K562 (cell line): ENCODE data around the gene ELF2. TPM values are rescaled to one million over a fixed set of nuclear protein-coding genes. Genes with fewer than 3 reads are reported as not detected.
A peak's percentile ranks its signal among the peaks of the same experiment; 100 is the strongest.

Source experiments
- CCNT2 ChIP-seq: IDR thresholded peaks from 2 replicates; pipeline ENCODE4 v1.6.1; 2011; ENCODE audit warnings: borderline replicate concordance, low read depth, mild to moderate bottlenecking, moderate library complexity, mixed read lengths, low read length; ENCODE audit not compliant: insufficient read length; ENCODE audit errors: extremely low read depth
- COPS2 ChIP-seq: fragments of 450-650 bp; conservative IDR thresholded peaks from 2 replicates; pipeline ENCODE4 v1.6.1; 2016; ENCODE audit warnings: mild to moderate bottlenecking, moderate library complexity
- FOXA3 ChIP-seq, 2 experiments: fragments of 450-650 bp in 1 of 2; sonication (generic) in 1 of 2; formaldehyde crosslinking; IDR thresholded peaks in 1 of 2; conservative IDR thresholded peaks in 1 of 2; 2 replicates each; pipeline versions ENCODE4 v1.4.0 to v1.8.0; 2020 to 2022; ENCODE audit warnings: mild to moderate bottlenecking in 2 of 2, missing genetic modification reagents in 1 of 2
- FOXM1 ChIP-seq, 2 experiments: fragments of 450-650 bp in 1 of 2; sonication (generic) in 1 of 2; formaldehyde crosslinking in 1 of 2; IDR thresholded peaks; 2 replicates each; pipeline versions ENCODE4 v1.6.1 to v1.9.0; 2017 to 2022; ENCODE audit warnings: low read depth in 2 of 2, mild to moderate bottlenecking in 2 of 2, missing genetic modification reagents in 1 of 2, moderate library complexity in 1 of 2
- GTF2A2 ChIP-seq: IDR thresholded peaks from 2 replicates; pipeline ENCODE4 v1.6.1; 2016; ENCODE audit warnings: mild to moderate bottlenecking, missing genetic modification characterization, missing compliant biosample characterization
- HNRNPLL ChIP-seq: fragments of 200-400 bp; formaldehyde crosslinking; IDR thresholded peaks from 2 replicates; pipeline ENCODE4 v1.6.1; 2017; ENCODE audit warnings: low read length, low read depth, mild to moderate bottlenecking; ENCODE audit not compliant: poor library complexity, severe bottlenecking
- MAFG ChIP-seq: fragments of 450-650 bp; conservative IDR thresholded peaks from 2 replicates; pipeline ENCODE4 v1.6.1; 2016; ENCODE audit warnings: missing genetic modification characterization, missing compliant biosample characterization
- MBD1 ChIP-seq: fragments of 250-450 bp; sonication (Bioruptor Pico); IDR thresholded peaks from 2 replicates; pipeline ENCODE4 v1.8.0; 2022; ENCODE audit warnings: inconsistent platforms
- MTF1 ChIP-seq: fragments of 250-450 bp; sonication (Bioruptor Pico); IDR thresholded peaks from 2 replicates; pipeline ENCODE4 v1.9.0; 2021; ENCODE audit warnings: moderate library complexity, mild to moderate bottlenecking, inconsistent platforms, borderline replicate concordance
- SMARCE1 ChIP-seq: fragments of 450-650 bp; IDR thresholded peaks from 2 replicates; pipeline ENCODE4 v1.7.1; 2016; ENCODE audit warnings: mild to moderate bottlenecking
- ZC3H4 ChIP-seq: sonication (generic); formaldehyde crosslinking; IDR thresholded peaks from 2 replicates; pipeline ENCODE4 v1.9.0; 2021; ENCODE audit warnings: missing genetic modification reagents, borderline replicate concordance
- ZHX1 ChIP-seq: fragments of 150-350 bp; conservative IDR thresholded peaks from 2 replicates; pipeline ENCODE4 v1.6.1; 2014; ENCODE audit warnings: low read length
- ZNF263 ChIP-seq: sonication (generic); formaldehyde crosslinking; IDR thresholded peaks from 2 replicates; pipeline ENCODE4 v1.8.0; 2022; ENCODE audit warnings: mild to moderate bottlenecking, missing genetic modification reagents, borderline replicate concordance
- ZNF644 ChIP-seq: fragments of 200-800 bp; sonication (Bioruptor generic); IDR thresholded peaks from 2 replicates; pipeline ENCODE4 v1.6.1; 2016; ENCODE audit warnings: low read depth, missing genetic modification characterization, missing compliant biosample characterization
- polyA plus RNA-seq, 8 experiments: library from polyadenylated mRNA; depleted of rRNA in 4 of 8; stranded (reverse) in 5 of 8; unstranded in 3 of 8; fragments of >200 nt; fragmentation: Nextera tagmentation in 2 of 8; fragmentation: Illumina TruSeq in 1 of 8; extraction: Ambion mirVana in 2 of 8; extraction: Trizol in 1 of 8; gene quantifications; 2 replicates each; pipeline versions ENCODE4 v1.2.1 to v1.2.3, GENCODE V29; 2011 to 2014; ENCODE audit warnings: inconsistent platforms in 1 of 8, missing spikeins in 1 of 8
- total RNA-seq, 7 experiments: library from RNA; depleted of rRNA in 6 of 7; stranded (reverse); fragments of >200 nt in 6 of 7; fragmentation: Illumina TruSeq in 2 of 7; extraction: Trizol in 2 of 7; gene quantifications; 2 replicates each; pipeline versions ENCODE4 v1.2.1 to v1.2.3, GENCODE V29; 2011 to 2021; ENCODE audit warnings: low replicate concordance in 1 of 7
- TF ChIP-seq, protein P1 (sequence below): fragments of 450-650 bp; IDR thresholded peaks from 2 replicates; pipeline ENCODE4 v1.6.1; 2014; ENCODE audit warnings: low read depth, mild to moderate bottlenecking, moderate library complexity, borderline replicate concordance
- TF ChIP-seq, protein P2 (sequence below), 3 experiments: fragments of 200-800 bp in 1 of 3; fragments of 250-450 bp in 1 of 3; fragments of 450-650 bp in 1 of 3; sonication (Bioruptor Pico) in 1 of 3; sonication (Bioruptor generic) in 1 of 3; formaldehyde crosslinking in 1 of 3; IDR thresholded peaks; 2 replicates each; pipeline versions ENCODE4 v1.6.1 to v1.8.0; 2016 to 2022; ENCODE audit warnings: mild to moderate bottlenecking in 2 of 3, missing genetic modification characterization in 2 of 3, missing compliant biosample characterization in 1 of 3, moderate library complexity in 1 of 3

Gene ELF2
- total and polyA plus RNA-seq, 9 of the 15 experiments (the other 6 are each of a cell fraction or from before 2014, with no cell fraction given): 9.4 to 58.7 (median 41.6) TPM

DNA sequence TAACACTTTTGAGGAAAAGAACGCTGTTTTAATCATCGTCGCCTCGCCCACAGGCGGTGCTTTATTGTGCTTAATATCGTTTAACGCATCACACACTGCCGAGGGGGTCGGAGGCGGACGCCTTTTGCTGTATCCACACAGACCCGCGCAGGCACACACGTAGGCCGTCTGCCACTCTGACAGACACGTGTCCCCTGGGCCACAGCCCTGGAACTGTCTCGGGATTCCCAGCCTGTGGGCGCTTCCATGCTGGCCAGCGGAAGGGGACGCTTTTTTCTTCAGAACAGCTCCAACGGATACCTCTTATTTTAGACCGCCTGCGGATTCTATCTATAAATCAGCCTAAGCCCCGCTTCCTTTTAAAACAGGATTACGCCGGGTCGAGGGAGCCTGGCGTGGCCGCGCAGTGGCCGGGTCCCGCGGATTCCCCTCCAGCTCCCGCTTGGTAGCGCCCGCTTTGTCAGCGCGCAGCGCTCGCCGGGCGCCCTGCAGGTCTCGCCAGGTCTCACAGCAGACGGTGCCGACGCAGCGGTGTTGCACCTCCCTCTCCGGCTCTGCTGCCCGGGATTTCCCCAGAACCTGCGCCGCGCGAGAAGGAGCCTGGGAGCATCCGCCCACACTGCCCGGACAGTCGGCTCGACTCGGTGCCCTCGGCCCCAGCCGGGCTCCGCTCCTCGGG lies 161.6 kb downstream of the ELF2 start, which contains the start of gene NOCT (continued):
- no peak for TF ChIP-seq MBD1 (CRISPR knock-in tag)
- 0 out of 2 replicates have a peak, but pooled peaks have one; percentile 12 for TF ChIP-seq ZNF263 (CRISPR knock-in tag)
- TF ChIP-seq, protein P1, sequence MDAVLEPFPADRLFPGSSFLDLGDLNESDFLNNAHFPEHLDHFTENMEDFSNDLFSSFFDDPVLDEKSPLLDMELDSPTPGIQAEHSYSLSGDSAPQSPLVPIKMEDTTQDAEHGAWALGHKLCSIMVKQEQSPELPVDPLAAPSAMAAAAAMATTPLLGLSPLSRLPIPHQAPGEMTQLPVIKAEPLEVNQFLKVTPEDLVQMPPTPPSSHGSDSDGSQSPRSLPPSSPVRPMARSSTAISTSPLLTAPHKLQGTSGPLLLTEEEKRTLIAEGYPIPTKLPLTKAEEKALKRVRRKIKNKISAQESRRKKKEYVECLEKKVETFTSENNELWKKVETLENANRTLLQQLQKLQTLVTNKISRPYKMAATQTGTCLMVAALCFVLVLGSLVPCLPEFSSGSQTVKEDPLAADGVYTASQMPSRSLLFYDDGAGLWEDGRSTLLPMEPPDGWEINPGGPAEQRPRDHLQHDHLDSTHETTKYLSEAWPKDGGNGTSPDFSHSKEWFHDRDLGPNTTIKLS: peak; percentile 70
- peak; percentile 64 for TF ChIP-seq CCNT2
- TF ChIP-seq MTF1: no peak
- TF ChIP-seq MAFG (tag): no peak; the same call in 1 of the 2 replicates
- TF ChIP-seq GTF2A2 (tag): no peak
- no peak for TF ChIP-seq ZNF644 (tag)
- TF ChIP-seq SMARCE1: no peak
- no peak for TF ChIP-seq FOXM1 (IDR thresholded peaks at IDR 0.05; ENCODE audit: low read depth)
- peak; percentile 31; the same call in 1 of the 2 replicates for TF ChIP-seq FOXM1 (CRISPR knock-in tag; IDR thresholded peaks at IDR 0.05; ENCODE audit: low read depth)
- peak; percentile 58 for TF ChIP-seq HNRNPLL
- TF ChIP-seq, protein P2, sequence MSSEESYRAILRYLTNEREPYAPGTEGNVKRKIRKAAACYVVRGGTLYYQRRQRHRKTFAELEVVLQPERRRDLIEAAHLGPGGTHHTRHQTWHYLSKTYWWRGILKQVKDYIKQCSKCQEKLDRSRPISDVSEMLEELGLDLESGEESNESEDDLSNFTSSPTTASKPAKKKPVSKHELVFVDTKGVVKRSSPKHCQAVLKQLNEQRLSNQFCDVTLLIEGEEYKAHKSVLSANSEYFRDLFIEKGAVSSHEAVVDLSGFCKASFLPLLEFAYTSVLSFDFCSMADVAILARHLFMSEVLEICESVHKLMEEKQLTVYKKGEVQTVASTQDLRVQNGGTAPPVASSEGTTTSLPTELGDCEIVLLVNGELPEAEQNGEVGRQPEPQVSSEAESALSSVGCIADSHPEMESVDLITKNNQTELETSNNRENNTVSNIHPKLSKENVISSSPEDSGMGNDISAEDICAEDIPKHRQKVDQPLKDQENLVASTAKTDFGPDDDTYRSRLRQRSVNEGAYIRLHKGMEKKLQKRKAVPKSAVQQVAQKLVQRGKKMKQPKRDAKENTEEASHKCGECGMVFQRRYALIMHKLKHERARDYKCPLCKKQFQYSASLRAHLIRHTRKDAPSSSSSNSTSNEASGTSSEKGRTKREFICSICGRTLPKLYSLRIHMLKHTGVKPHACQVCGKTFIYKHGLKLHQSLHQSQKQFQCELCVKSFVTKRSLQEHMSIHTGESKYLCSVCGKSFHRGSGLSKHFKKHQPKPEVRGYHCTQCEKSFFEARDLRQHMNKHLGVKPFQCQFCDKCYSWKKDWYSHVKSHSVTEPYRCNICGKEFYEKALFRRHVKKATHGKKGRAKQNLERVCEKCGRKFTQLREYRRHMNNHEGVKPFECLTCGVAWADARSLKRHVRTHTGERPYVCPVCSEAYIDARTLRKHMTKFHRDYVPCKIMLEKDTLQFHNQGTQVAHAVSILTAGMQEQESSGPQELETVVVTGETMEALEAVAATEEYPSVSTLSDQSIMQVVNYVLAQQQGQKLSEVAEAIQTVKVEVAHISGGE (CRISPR knock-in tag; IDR thresholded peaks at IDR 0.05): no peak; a peak in 1 of 6 replicates
- no peak for TF ChIP-seq FOXA3 (CRISPR knock-in tag; conservative IDR thresholded peaks at IDR 0.05 in 1 of 2, IDR thresholded peaks at IDR 0.05 in 1 of 2)
- no peak for TF ChIP-seq COPS2
- no peak for TF ChIP-seq ZHX1
- no peak for TF ChIP-seq ZC3H4 (CRISPR knock-in tag)
